Activated naive CD8-positive, alpha-beta T cell treated with anti-CD3 and anti-CD28 coated beads, Interleukin-2, amount 50 U/mL, for 16 hours (primary cell): ENCODE results near the gene SNX6.
"Not testable (repeated sequence)": the region's sequence is repeated elsewhere in the genome, so short reads cannot be mapped to it uniquely, and the experiment has no call there.

ENCODE experiments used
- DNase-seq: peaks from one replicate; pipeline ENCODE4 v3.0.0-alpha.2; 2020; ENCODE audit warnings: low read depth, low spot score

SNX6 gene

DNA sequence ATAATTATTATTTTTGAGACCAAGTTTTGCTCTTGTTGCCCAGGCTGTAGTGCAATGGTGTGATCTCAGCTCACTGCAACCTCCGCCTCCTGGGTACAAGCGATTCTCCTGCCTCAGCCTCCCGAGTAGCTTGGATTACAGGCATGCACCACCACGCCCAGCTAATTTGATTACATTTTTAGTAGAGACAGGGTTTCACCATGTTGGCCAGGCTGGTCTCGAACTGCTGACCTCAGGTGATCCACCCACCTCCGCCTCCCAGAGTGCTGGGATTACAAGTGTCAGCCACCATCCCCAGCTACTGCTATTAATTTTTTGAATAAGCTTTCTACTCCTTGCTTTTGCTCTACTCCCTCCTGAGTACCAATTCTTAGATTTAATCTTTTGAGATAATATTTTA, 108.9 kb downstream of the SNX6 start:
- not testable (repeated sequence) for DNase-seq

DNA sequence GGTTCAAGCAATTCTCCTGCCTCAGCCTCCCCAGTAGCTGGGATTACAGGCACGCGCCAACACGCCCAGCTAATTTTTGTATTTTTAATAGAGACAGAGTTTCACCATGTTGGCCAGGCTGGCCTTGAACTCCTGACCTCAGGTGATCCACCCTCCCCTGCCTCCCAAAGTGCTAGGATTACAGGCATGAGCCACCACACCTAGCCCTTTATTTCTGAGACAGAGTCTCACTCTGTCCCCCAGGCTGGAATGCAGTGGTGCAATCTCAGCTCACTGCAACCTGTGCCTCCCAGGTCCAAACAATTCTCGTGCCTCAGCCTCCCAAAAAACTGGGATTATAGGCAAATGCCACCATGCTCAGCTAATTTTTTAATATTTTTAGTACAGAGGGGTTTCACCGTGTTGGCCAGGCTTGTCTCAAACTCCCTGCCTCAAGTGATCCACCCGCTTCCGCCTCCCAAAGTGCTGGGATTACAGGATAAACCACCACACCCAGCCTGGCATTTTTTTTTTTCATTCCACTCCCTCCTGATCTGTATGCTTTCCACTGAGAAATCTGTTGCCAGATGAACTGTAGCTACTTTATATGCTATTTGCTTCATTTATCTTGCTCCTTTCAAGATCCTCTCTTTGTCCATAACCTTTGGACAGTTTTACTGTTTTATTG, 109.5 kb downstream of the SNX6 start:
- not testable (repeated sequence) for DNase-seq
